NB4 (cell line): ENCODE data around the gene SCN2B.

Source experiments
- DNase-seq: peaks from one replicate; pipeline ENCODE4 v3.0.0; 2010; ENCODE audit warnings: low read depth
- H3K4me3 ChIP-seq: one replicate; pipeline ENCODE4 v1.5.1; 2011; ENCODE audit warnings: mild to moderate bottlenecking, low read depth, low read length, moderate library complexity
- MYC ChIP-seq: IDR thresholded peaks from 2 replicates; pipeline ENCODE4 v1.6.1; 2011; ENCODE audit warnings: low read depth, low read length
- POLR2A ChIP-seq: IDR thresholded peaks from 2 replicates; pipeline ENCODE4 v1.6.1; 2011; ENCODE audit warnings: mild to moderate bottlenecking; ENCODE audit not compliant: insufficient read length; ENCODE audit errors: extremely low read depth
- TF ChIP-seq, protein P1 (sequence below): IDR thresholded peaks from one replicate; pipeline ENCODE4 v1.5.1; 2012; ENCODE audit warnings: low read depth, low read length
- TF ChIP-seq, protein P2 (sequence below): IDR thresholded peaks from 2 replicates; pipeline ENCODE4 v1.6.1; 2011; ENCODE audit warnings: low read depth, low read length

The SCN2B gene

GRCh38 chr11:118153516-118153915, 22.9 kb downstream of the SCN2B start:
- DNase-seq, result no peak
- no peak overlapping the region for H3K4me3 ChIP-seq
- TF ChIP-seq MYC, result no peak
- TF ChIP-seq, protein P1, sequence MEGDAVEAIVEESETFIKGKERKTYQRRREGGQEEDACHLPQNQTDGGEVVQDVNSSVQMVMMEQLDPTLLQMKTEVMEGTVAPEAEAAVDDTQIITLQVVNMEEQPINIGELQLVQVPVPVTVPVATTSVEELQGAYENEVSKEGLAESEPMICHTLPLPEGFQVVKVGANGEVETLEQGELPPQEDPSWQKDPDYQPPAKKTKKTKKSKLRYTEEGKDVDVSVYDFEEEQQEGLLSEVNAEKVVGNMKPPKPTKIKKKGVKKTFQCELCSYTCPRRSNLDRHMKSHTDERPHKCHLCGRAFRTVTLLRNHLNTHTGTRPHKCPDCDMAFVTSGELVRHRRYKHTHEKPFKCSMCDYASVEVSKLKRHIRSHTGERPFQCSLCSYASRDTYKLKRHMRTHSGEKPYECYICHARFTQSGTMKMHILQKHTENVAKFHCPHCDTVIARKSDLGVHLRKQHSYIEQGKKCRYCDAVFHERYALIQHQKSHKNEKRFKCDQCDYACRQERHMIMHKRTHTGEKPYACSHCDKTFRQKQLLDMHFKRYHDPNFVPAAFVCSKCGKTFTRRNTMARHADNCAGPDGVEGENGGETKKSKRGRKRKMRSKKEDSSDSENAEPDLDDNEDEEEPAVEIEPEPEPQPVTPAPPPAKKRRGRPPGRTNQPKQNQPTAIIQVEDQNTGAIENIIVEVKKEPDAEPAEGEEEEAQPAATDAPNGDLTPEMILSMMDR, result no peak

DNA sequence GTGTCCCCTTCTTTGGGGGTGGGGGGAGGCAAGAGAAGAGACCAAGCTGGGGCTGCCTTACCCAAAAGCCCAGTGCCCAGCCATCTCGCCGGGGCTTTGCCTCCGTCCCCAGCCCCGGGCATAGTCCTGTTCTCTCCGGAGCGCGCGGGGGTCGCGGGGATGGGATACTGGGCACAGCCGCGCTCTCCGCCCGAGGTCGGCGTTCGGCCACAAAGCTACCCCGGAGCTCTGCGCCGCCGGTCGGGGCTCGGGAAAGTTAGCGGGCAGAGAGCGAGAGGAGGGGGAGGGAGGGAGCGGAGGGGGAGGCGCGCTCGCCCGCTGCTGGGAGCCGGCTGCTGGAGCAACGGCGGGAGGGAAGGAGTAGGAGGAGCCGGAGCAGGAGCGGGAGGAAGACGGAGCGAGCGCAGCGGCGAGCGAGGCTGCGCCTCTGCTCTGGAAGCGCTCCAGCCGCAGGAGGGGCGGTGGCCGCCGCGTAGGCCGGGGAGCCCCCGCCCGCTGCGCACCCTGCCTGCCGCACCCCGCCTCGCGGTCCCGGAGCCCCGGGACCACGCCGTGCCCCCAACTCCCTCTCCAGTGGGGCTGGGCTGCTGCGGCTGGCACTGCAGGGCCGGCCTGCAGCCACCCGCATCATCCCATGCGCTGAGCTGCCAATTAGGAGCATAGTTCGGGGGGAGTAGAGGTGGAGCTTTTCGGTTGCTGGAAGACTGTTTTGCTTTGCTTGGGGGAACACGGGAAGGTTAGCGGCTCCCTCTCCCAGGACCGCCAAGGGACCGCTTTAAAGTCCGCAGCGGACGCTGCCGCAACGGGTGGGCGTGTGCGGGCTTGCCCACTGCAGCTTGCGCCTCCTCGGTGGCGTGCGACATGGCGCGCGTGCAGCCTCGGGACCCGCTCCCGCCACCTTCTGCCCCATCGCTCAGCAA, 23.6 kb downstream of the SCN2B start, which contains the start of gene SCN4B:
SCN4B (minus strand) TSS at position 272 of the 920 bp plus-strand sequence; CDS start at position 122, 150 bp downstream.
- TF ChIP-seq, protein P1, result no peak
- TF ChIP-seq MYC (no peak), POLR2A (no peak)
- TF ChIP-seq, protein P2, sequence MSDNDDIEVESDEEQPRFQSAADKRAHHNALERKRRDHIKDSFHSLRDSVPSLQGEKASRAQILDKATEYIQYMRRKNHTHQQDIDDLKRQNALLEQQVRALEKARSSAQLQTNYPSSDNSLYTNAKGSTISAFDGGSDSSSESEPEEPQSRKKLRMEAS, result no peak
- H3K4me3 ChIP-seq, result no peak within 1 kb of the TSS
- DNase-seq, result peak; percentile 55

DNA sequence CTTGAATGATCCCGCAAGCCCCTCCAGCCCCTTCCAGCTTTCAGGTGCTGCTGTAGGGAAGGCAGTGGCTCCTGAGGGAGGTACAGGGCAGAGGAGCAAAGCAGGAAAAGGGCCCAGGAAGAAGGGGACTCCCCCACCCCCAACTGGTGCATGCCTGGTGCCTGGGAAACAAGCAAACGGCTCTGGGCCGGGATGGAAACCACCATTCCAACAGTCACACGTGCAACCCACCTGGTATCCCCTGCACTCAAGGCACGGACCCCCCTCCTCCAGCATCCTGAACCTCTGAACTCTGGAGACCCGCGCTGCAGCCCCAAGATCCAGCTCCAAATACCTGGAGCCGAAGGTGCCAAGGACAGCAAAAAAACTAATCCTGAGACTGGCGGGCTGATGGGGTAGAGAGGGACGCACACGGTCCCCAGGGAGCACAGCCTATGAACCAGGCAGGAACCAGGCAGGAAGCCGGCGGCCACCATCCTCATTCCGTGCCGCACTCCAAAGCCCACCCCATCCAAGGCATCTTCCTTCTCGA, 24.4 kb downstream of the SCN2B start:
- no peak for DNase-seq
- TF ChIP-seq POLR2A, result no peak
- TF ChIP-seq MYC, result no peak
- TF ChIP-seq, protein P1, result no peak
- TF ChIP-seq, protein P2, result no peak
- no peak overlapping the region for H3K4me3 ChIP-seq

DNA sequence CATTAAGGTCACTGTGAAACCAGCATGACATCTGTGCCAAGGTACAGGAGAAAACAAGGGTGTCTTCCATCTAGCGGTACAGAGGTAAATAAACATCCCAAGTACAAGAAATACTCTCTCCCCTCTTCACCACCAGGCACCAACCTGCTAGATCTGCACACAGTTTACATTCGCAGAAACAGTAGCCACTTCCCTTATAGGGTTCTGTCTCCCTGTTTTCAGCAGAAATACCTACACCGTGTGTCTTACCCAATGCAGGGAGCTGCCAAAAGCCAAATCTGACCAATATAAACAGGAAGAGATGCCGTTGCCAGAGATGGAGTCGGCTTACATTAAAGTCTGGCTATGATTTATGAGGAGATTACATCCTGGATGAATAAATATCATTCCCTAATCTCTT, 25.0 kb downstream of the SCN2B start:
- no peak for DNase-seq
- H3K4me3 ChIP-seq, result no peak overlapping the region
- TF ChIP-seq POLR2A (no peak), MYC (no peak)
- TF ChIP-seq, protein P1, result no peak
- TF ChIP-seq, protein P2, result no peak

GRCh38 chr11:118149493-118149892, 26.9 kb downstream of the SCN2B start:
- TF ChIP-seq, protein P1, result no peak
- TF ChIP-seq, protein P2, result no peak
- no peak for TF ChIP-seq MYC
- no peak for TF ChIP-seq POLR2A
- H3K4me3 ChIP-seq, result no peak overlapping the region
- DNase-seq, result no peak
